C1 segment of cervical spinal cord (tissue), 14 donors: ENCODE data around the gene ZNF587.
"Not testable (repeated sequence)": the region's sequence is repeated elsewhere in the genome, so short reads cannot be mapped to it uniquely, and the experiment has no call there.

Experiments used
- DNase-seq, 14 donors: peaks; one replicate each; lab custom pipeline; 2025; lab: John Stamatoyannopoulos, UW

The ZNF587 gene

DNA sequence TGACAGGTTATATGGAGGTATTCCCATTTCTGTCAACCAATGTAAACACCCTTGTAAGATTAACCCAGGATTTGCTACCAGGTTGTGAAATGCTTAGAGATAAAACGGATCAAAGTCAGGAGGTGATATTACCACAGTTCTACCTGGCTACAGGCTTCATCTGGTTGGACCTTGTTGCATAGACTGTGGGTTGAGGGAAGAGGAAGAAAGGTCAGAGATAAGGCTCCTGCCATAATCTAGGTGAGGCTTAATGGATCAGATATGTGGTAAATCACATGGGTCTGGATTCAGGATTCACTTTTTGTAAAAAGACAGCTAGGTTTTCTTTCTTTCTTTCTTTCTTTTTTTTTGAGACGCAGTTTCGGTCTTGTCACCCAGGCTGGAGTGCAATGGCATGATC, 28.2 kb upstream of the ZNF587 start:
- not testable (repeated sequence) for DNase-seq

DNA sequence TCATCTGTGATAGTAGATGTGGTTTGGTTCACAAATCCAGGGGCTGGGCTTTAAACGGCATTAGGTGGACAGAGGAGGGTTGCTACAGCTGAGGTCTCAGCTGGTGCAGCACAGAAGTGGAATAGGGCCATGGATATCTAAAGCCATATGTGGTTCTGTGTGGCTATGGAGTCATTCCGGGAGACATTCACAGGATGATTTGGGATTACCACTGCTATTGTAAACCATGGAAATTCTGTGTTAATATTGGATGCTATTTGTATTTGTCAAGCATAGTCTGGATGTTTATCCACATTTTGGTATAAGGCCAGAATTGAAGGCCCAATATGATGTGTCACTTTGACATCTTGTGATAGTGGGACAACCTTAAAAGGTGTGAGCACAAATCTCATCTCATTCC, 26.5 kb upstream of the ZNF587 start:
- DNase-seq, result not testable (repeated sequence)

DNA sequence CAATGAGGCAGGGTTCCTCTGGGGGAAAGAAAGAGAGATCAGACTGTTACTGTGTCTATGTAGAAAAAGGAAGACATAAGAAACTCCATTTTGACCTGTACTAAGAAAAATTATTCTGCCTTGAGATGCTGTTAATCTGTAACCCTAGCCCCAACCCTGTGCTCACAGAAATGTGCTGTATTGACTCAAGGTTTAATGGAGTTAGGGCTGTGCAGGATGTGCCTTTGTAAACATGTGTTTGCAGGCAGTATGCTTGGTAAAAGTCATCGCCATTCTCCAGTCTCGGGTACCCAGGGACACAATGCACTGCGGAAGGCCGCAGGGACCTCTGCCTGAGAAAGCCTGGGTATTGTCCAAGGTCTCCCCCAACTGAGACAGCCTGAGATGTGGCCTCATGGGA, 26.1 kb upstream of the ZNF587 start:
- not testable (repeated sequence) for DNase-seq

DNA sequence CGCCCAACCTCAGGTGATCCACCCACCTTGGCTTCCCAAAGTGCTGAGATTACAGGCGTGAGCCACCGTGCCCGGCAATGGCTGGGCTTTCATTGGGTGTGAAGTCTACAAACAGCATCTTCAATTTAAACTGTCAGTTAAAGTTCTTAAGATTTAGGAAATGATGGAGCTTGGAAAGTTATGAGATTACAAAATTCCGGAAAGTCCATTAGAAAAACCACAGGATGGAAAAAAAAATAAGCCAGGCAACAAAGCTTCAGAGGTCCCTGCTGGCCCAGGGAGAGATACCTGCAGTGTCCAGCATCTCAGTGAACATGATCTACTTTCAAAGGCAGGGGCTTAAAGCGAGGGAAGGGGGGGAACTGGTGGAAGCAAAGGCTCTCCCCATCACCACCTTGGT, 24.1 kb upstream of the ZNF587 start:
- no peak for DNase-seq

DNA sequence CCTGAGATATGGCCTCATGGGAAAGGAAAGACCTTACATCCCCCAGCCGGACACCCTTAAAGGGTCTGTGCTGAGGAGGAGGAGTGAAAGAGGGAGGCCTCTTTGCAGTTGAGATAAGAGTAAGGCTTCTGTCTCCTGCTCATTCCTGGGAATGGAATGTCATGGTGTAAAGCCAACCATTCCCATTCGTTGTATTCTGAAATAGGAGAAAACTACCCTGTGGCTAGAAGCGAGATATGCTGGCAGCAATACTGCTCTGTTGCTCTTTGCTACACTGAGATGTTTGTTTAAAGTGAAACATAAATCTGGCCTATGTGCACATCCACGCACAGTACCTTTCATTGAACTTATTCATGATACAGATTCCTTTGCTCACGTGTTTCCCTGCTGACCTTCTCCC, 20.3 kb upstream of the ZNF587 start:
- no peak for DNase-seq

DNA sequence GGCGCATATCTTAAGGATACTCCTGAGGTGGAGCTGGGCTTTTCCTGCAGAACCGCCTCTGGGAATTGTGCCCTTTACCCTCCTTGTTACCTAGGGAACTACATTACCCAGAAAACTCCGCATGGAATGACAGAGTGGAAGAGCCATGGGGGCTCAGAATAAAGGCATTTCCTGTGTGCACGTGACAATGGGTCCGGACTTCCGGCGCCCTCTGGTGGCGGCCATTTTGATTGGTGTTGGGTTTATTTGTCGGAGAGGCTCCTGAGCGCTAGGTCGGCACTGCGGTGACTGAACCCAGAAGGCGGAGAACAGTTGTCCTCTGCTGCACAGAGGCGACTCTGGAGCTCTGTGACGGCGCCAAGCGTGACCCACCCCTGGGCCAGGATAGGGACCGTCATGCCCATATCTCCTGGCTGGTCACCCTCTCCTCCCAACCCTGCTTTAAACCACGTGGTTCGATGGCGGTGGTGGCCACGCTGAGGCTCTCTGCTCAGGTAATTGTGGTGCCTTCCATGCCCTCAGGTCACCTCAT, 19.5 kb upstream of the ZNF587 start, which contains the start of gene ZNF587B:
Gene ZNF587B (plus strand): TSS at position 229 of the 532 bp plus-strand sequence. CDS start 230 bp downstream, at position 459.
- peak in 12 of 14 donors; percentile 5 to 89 (median 23) for DNase-seq

DNA sequence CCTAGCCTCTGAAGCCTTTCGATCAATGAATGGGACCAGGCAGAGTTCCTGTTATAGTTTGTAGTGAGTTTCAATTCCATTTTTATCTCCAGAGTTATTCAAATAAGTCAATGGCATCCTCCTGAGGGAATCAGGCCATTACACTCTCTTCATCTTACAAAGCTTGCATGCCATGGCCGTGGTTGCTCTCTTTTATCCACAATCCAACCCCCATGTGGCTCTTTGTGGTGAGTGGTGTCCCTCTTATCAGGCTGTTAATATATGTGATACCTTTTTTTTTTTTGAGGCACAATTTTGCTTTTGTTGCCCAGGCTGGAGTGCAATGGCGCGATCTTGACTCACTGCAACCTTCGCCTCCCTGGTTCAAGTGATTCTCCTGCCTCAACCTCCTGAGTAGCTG, 12.7 kb upstream of the ZNF587 start:
- DNase-seq, result not testable (repeated sequence)

DNA sequence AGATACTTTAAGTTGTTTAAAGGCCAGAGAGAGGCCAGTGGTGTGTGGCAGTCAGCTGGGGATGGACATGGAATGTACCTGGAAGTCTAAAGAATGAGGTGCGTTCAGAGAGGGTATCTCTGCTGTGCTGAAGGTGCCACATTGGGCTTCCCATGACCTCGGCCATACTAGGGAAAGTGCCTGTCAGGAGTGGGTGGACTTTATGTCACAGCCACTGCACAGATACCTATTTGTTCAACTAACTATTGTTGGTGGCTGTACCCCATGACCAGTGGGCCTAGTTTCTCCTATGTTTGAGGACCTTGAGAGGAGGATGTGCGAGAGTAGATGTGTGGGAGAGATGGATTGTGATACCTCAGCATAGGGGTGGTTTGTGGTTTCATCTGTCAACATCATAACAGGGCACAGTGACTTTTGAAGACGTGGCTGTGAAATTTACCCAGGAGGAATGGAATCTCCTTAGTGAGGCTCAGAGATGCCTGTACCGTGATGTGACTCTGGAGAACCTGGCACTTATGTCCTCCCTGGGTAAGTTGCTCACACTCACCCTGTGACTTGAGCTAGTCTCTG, 11.0 kb upstream of the ZNF587 start:
- not testable (repeated sequence) for DNase-seq

DNA sequence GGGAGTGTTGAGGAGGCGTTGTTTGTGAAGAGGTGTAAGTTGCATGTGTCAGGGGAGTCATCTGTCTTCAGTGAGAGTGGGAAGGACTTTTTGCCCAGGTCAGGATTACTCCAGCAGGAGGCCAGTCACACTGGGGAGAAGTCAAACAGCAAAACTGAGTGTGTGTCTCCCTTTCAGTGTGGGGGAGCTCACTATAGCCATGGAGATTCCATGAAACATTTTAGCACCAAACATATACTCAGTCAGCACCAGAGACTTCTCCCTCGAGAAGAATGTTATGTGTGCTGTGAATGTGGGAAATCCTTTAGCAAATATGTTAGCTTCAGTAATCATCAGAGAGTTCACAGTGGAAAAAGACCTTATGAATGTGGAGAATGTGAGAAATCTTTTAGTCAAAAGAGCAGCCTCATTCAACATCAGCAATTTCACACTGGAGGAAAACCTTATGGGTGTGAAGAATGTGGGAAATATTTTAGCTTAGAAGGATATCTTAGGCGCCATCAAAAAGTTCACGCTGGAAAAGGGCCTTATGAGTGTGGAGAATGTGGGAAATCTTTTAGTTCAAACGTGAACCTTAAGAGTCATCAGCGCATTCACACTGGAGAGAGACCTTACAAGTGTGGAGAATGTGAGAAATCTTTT, 8.4 kb upstream of the ZNF587 start:
- no peak for DNase-seq

DNA sequence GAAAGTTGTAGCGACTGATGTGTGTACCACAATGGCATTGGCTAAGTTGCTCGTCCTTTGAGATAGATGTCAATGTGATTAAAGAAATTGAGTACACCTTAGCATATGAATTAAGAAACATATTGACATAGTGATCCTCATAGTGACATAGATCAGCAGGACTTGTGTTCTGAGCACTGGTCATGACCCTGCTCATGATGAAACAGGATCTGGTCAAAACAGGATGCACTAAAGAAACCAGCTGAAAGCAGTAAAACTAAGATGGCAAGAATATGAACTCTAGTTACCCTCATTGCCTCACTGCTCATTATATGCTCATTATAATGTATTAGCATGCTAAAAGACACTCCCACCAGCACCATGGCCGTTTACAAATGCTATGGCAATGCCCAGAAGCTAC, 2.5 kb upstream of the ZNF587 start:
- DNase-seq, result not testable (repeated sequence)

DNA sequence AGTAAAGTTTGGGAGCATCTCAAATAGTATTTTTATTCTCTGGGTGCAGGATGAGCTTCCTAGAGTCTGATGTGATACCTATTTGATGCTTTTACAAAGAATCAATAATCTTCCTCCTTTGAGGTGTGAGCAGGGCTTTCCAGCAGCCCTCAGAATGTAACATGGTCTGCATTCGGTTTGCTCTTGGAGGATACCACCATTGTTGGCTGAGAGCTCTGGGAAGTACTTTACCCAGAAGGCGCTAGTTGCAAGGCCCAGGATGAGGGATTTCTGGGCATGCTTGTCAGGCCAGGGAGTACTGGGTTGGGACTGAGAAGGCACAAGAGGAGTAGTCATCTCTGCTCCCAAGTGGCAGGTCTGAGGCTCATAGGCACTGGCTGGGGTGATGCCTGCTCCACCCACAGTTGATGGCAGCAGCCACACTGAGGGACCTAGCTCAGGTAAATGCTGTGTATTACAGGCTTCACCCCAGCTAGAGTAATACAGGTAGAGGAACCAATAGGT, 445 bp upstream of the ZNF587 start:
- DNase-seq, result not testable (repeated sequence)

DNA sequence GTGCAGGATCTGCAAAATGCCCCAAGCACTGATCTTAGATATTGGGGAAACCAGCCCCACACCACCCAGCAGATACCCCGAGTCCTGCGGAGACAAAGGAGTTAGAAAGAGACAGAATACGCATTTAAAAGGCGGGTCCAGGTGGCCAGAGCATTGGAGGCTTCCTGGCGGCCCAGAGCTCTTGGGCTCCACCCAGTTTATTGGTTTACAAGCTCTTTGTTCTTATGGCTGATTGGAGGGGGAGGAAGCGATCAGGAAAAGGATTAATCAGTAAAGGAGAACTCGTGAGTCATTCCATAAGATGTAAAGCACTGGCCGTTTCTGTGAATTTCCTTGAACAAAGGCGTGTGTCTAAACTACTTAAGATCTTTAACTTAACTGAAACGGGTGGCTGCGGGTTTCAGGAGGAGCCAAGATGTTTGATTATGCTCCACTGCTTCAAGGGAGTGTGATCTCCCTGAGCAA, 926 bp downstream of the ZNF587 start:
- no peak for DNase-seq

DNA sequence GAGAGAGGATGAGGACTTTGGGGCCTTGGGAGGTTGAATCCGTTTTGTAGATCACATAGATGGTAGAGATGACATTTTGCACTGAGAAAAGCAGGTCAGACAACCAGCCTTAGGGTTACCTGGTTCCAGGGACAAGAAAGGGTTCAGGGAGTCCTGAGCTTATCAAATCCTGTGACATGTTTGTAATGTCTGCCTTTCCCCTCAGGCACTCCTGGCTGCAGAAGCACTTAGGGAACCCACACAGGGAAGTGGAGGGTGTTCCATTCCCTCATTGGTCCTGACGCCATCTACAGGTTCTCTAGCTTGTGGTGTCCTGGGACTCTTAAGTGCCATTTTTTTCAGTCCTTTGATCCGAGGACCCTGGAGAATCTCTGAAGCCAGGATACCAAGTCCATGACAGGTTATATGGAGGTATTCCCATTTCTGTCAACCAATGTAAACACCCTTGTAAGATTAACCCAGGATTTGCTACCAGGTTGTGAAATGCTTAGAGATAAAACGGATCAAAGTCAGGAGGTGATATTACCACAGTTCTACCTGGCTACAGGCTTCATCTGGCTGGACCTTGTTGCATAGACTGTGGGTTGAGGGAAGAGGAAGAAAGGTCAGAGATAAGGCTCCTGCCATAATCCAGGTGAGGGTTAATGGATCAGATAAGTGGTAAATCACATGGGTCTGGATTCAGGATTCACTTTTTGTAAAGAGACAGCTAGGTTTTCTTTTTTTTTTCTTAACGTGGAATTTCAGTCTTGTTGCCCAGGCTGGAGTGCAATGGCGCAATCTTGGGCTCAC, 2.3 kb downstream of the ZNF587 start:
- DNase-seq, result not testable (repeated sequence)

DNA sequence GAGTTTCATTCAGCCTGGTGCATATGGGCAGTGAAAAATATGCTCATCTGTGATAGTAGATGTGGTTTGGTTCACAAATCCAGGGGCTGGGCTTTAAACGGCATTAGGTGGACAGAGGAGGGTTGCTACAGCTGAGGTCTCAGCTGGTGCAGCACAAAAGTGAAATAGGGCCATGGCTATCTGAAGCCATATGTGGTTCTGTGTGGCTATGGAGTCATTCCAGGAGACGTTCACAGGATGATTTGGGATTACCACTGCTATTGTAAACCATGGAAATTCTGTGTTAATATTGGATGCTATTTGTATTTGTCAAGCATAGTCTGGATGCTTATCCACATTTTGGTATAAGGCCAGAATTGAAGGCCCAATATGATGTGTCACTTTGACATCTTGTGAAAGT, 4.5 kb downstream of the ZNF587 start:
- DNase-seq, result not testable (repeated sequence)

DNA sequence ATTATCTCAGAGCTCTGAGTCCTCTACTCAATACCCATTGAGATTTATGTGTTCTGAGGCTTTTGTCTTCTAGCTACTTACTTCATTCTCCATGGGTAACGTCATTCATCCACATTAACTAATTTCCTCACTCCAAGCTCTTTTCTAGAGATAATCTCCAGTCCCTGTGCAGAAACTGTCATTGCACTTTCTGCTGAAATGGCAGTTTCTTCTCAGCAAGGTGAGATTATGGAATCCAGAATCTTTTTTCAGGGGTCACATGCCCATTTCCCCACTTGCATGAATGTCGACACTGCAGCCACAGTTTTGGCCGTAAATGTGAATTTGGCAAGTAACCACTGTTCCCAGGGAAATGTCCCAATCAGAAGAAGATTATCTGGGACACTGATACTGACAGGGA, 12.7 kb downstream of the ZNF587 start:
- DNase-seq, result not testable (repeated sequence)

DNA sequence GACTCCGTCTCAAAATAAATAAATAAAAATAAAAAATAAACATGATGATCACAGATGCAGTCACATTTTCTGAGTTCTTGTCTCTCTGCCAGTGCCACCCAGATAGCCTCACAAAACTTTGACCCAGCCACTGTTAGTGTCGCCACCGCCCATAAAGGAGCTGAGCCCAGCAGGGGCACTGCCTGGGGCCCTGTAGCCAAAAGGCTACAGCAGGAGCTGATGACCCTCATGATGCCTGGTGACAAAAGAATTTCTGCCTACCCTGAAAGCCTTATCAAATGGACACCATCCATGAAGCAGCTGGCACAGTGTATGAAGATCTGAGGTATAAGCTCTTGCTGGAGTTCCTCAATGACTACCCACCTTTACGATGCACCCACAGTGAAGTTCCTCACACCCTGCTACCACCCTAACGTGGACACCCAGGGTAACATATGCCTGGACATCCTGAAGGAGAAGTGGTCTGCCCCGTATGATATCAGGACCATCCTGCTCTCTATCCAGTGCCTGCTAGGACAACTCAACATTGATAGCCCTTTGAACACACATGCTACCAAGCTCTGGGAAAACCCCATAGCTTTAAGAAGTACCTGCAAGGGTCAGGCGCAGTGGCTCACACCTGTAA, 18.3 kb downstream of the ZNF587 start:
- no peak for DNase-seq

DNA sequence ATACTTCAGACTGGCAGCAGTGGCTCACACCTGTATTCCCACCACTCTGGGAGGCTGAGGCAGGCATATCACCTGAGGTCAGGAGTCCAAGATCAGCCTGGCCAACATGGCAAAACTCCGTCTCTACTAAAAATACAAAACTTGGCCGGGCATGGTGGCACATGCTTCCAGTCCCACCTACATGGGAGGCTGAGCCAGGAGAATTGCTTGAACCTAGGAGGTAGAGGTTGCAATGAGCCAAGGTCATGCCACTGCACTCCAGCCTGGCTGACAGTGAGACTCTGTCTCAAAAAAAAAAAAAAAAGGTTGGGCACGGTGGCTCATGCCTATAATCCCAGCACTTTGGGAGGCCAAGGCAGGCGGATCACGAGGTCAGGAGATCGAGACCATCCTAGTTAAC, 20.0 kb downstream of the ZNF587 start:
- DNase-seq, result not testable (repeated sequence)

DNA sequence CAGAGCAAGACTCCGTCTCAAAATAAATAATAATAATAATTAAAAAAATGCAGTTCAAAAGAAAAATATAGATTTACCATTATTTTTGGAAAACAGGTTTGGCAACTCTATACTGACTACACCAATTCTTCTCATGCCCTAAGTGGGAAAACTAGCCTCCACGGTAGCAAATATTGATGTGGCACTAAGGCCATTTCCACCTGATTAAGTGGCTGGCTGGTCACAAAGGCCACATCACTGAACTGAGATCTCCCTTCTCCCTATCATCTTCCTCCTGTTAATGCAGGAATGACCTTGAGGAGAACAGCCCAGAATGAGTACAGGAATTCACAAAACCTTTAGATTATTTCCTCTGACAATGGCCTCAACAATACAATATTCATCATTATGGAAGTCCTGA, 20.6 kb downstream of the ZNF587 start:
- no peak for DNase-seq

DNA sequence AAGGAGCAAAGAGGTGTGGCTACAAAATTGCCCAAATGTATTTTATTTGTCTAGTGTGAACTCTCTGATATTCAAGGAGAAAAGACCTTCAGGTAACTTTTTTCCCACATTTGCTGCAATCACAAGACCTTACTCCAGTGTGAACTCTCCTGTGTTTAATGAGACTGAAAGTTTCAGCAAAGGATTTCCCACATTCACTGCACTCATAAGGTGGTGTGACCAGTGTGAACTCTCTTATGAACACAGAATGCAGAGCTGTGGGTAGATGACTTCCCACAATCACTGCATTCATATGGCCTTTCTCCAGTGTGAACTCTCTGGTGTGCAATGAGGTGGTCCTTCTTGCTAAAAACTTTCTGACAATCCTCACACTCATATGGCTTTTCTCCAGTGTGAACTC, 22.8 kb downstream of the ZNF587 start:
- DNase-seq, result no peak

DNA sequence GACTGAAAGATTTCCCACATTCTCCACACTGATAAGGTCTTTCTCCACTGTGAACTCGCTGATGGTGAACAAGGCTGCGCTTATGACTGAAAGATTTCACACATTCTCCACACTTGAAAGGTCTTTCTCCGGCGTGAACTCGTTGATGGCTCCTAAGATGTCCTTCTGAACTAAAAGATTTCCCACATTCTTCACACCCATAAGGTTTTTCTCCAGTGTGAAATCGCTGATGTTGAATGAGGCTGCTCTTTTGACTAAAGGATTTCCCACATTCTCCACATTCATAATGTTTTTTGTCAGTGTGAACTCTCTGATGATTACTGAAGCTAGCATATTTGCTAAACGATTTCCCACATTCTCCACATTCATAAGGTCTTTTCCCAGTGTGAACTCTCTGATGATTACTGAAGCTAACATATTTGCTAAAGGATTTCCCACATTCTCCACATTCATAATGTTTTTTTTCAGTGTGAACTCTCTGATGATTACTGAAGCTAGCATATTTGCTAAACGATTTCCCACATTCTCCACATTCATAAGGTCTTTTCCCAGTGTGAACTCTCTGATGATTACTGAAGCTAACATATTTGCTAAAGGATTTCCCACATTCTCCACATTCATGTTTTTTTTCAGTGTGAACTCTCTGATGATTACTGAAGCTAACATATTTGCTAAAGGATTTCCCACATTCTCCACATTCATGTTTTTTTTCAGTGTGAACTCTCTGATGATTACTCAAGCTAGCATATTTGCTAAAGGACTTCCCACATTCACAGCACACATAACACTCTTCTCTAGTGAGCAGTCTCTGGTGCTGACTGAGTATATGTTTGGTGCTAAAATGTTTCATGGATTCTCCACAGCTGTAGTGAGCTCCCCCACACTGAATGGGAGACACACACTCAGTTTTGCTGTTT, 24.5 kb downstream of the ZNF587 start:
- DNase-seq, result not testable (repeated sequence)

DNA sequence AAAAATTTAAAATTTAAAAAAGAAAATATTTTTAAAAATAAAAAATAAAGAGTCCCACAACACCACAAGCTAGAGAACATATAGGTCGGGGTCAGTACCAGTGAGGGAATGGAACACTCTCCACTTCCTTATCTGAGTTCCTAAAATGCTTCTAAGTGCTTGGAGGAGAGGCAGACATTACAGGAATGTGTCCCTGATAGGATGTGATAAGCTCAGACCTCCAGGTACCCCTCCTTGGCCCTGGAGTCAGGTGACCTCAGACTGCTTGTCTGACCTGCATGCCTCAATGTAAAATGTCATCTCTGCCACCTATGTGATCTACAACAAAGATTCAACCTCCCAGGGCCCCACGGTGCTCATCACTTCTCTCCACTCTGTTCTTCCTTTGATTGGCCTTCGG, 36.4 kb downstream of the ZNF587 start:
- no peak for DNase-seq
